ENCODE results near the gene DCUN1D3. TPM values are rescaled to one million over a fixed set of nuclear protein-coding genes. Genes with fewer than 3 reads are reported as not detected.

Gene DCUN1D3
- total RNA-seq, 1 experiment from 2014 or later = 14.6 TPM

- no peak for TF ChIP-seq CTCF (conservative IDR thresholded peaks at IDR 0.05)
- TF ChIP-seq EZH2 (IDR thresholded peaks at IDR 0.05; ENCODE audit: low read depth) = no peak
- no peak overlapping the region for H3K4me3 ChIP-seq
- no peak overlapping the region for H2AFZ ChIP-seq
- peak overlapping the region; percentile 34 for H3K4me2 ChIP-seq
- H4K20me1 ChIP-seq (ENCODE audit: insufficient read depth) = no peaks in the 10 kb centered on the region
- H3K27ac ChIP-seq = peak overlapping the region; percentile 35; the same call in 1 of the 2 replicates
- intact Hi-C loops (cut with micrococcal nuclease; ENCODE audit: unreplicated experiment) = loop anchor here (1.0 to 5.0 kb wide), 8 partner anchors 27 to 1469 kb away; partner anchors contain the start of gene LDAF1
- peaks cover 33% of the 10 kb centered on the region for H3K4me1 ChIP-seq (replicated peaks; ENCODE audit: insufficient read depth)
- H3K9me2 ChIP-seq (ENCODE audit: insufficient read depth) = no peaks in the 10 kb centered on the region
- H3K9me3 ChIP-seq (ENCODE audit: insufficient read depth, low read depth) = no peaks in the 10 kb centered on the region
- CTCF ChIA-PET = interaction anchor here (0.5 to 2.4 kb wide), 6 partner anchors 15 to 1715 kb away, joined by 3 to 9 read pairs (median 3); partner anchors contain the start of genes ERI2 and REXO5
- peaks cover 18% of the 10 kb centered on the region; the same call in 1 of the 2 replicates for H3F3A ChIP-seq (ENCODE audit: insufficient read depth, low read depth)
- BruUV-seq (replicated peaks) = no TSS peak
- no peaks in the 10 kb centered on the region for H3K79me2 ChIP-seq (ENCODE audit: low read depth)
- DNase-seq = peak; percentile 73 to 85
- POLR2A ChIA-PET (ENCODE audit: unreplicated experiment) = interaction anchor here (0.6 to 0.7 kb wide), 3 partner anchors 40 to 1132 kb away, joined by 4 to 11 read pairs (median 4); no protein-coding TSS in a partner anchor
- H3K27me3 ChIP-seq (ENCODE audit: insufficient read depth, low read depth) = no peaks in the 10 kb centered on the region
- no peaks in the 10 kb centered on the region for H3K36me3 ChIP-seq (ENCODE audit: low read depth)
Measured at GRCh38 chr16:20851601-20852000, 48.6 kb downstream of the DCUN1D3 start.

GRCh38 chr16:20850981-20851380, 49.2 kb downstream of the DCUN1D3 start:
- BruUV-seq (replicated peaks) = no TSS peak
- peak overlapping the region; percentile 35; the same call in 1 of the 2 replicates for H3K27ac ChIP-seq
- H3K4me2 ChIP-seq = peak overlapping the region; percentile 23
- H3F3A ChIP-seq (ENCODE audit: insufficient read depth, low read depth) = peaks cover 18% of the 10 kb centered on the region; the same call in 1 of the 2 replicates
- no peak overlapping the region for H3K4me3 ChIP-seq
- no peaks in the 10 kb centered on the region for H3K9me3 ChIP-seq (ENCODE audit: insufficient read depth, low read depth)
- no peak for DNase-seq
- TF ChIP-seq CTCF (conservative IDR thresholded peaks at IDR 0.05) (no peak), EZH2 (IDR thresholded peaks at IDR 0.05; ENCODE audit: low read depth) (no peak)
- no peaks in the 10 kb centered on the region for H3K9me2 ChIP-seq (ENCODE audit: insufficient read depth)
- H3K4me1 ChIP-seq (replicated peaks; ENCODE audit: insufficient read depth) = peaks cover 33% of the 10 kb centered on the region
- no peaks in the 10 kb centered on the region for H3K27me3 ChIP-seq (ENCODE audit: insufficient read depth, low read depth)
- no peak overlapping the region for H2AFZ ChIP-seq
- CTCF ChIA-PET = interaction anchor here (0.8 to 2.4 kb wide), 7 partner anchors 15 to 450 kb away, joined by 3 to 23 read pairs (median 8); no protein-coding TSS in a partner anchor
- no peaks in the 10 kb centered on the region for H3K79me2 ChIP-seq (ENCODE audit: low read depth)
- intact Hi-C loops (cut with micrococcal nuclease; ENCODE audit: unreplicated experiment) = loop anchor here (1.0 to 5.0 kb wide), 9 partner anchors 28 to 1470 kb away; partner anchors contain the start of gene LDAF1
- POLR2A ChIA-PET (ENCODE audit: unreplicated experiment) = interaction anchor here (0.6 to 0.7 kb wide), 2 partner anchors 40 to 315 kb away, joined by 3 to 4 read pairs; no protein-coding TSS in a partner anchor
- no peaks in the 10 kb centered on the region for H4K20me1 ChIP-seq (ENCODE audit: insufficient read depth)
- H3K36me3 ChIP-seq (ENCODE audit: low read depth) = no peaks in the 10 kb centered on the region

GRCh38 chr16:20849589-20850390, 50.4 kb downstream of the DCUN1D3 start:
- intact Hi-C loops (cut with micrococcal nuclease; ENCODE audit: unreplicated experiment) = loop anchor here (1.0 to 5.0 kb wide), 7 partner anchors 29 to 1471 kb away; partner anchors contain the start of gene LDAF1
- Histone ChIP-seq H3K4me2 (no peak overlapping the region), H3K27ac (no peak overlapping the region), H3K4me3 (no peak overlapping the region), H3K4me1 (replicated peaks; ENCODE audit: insufficient read depth) (peaks cover 33% of the 10 kb centered on the region), H4K20me1 (ENCODE audit: insufficient read depth) (no peaks in the 10 kb centered on the region), H3K27me3 (ENCODE audit: insufficient read depth, low read depth) (no peaks in the 10 kb centered on the region), H3K36me3 (ENCODE audit: low read depth) (no peaks in the 10 kb centered on the region), H3K79me2 (ENCODE audit: low read depth) (no peaks in the 10 kb centered on the region), H3K9me2 (ENCODE audit: insufficient read depth) (no peaks in the 10 kb centered on the region), H3F3A (ENCODE audit: insufficient read depth, low read depth) (peaks cover 18% of the 10 kb centered on the region; the same call in 1 of the 2 replicates), H2AFZ (no peak overlapping the region), H3K9me3 (ENCODE audit: insufficient read depth, low read depth) (no peaks in the 10 kb centered on the region)
- BruUV-seq (replicated peaks) = no TSS peak
- DNase-seq = peak; percentile 42 to 69
- ChIA-PET POLR2A (ENCODE audit: unreplicated experiment) (no interaction called here), CTCF (interaction anchor here (0.5 to 1.7 kb wide), 8 partner anchors 16 to 290 kb away, joined by 3 to 23 read pairs (median 4); no protein-coding TSS in a partner anchor)
- TF ChIP-seq EZH2 (IDR thresholded peaks at IDR 0.05; ENCODE audit: low read depth) (no peak), CTCF (conservative IDR thresholded peaks at IDR 0.05) (peak; percentile 99)
